ENCODE measurements around the gene HDAC9. TPM values are rescaled to one million over a fixed set of nuclear protein-coding genes. Genes with fewer than 3 reads are reported as not detected.

HDAC9 gene
- polyA plus RNA-seq, 3 donors, result 1.0 to 6.2 (median 3.8) TPM

DNA sequence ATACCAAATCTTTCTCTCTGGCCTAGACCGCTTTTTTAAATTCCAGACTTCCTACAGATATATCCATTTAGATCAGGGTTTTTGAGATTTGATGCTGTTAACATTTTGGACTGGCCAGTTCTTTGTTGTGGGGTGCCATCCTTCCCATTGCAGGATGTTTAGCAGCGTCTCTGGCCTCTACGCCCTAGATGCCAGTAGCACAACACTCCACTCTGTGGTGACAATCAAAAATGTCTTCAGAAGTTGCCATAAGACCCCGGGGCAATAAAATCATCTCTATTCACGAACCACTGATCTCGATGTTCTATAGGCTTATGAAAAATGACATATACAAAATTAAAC is 46.3 kb downstream of the HDAC9 start:
- H3K27ac ChIP-seq (ENCODE audit: low read depth, low read length), result no peak overlapping the region
- WGBS, 3 donors, result 88 to 92% (median 90%) methylated on average over 6 of the region's 6 CpGs

GRCh38 chr7:18546576-18546975 is 51.0 kb downstream of the HDAC9 start:
- H3K27ac ChIP-seq (ENCODE audit: low read depth, low read length), result no peak overlapping the region
- 57 to 96% (median 87%) methylated on average over 3 of the region's 3 CpGs for WGBS, 3 donors

DNA sequence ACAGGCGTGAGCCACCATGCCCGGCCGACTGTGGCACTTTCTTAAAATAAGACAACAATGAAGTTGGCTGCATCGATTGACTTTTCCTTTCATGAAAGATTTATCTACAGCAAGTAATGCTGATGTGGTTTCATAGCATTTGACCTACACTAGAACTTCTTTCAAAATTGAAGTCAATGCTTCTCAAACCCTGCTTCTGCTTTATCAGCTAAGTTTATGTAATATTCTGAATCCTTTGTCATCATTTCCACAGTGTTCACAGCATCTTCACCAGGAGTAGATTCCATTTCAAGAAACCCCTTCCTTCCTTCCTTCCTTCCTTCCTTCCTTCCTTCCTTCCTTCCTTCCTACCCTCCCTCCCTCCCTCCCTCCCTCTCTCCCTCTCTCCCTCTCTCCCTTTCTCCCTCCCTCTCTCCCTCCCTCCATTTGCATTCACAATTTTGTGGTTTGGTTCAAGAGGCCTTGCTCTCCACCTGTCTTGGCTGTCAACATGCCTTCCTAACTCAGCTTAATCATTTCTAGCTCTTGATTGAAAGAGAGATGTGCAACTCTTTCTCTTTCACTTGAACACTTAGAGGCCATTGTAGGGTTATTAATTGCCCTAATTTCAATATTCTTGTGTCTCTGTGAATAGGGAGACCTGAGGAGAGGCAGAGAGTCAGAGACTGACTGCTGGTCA is 52.1 kb downstream of the HDAC9 start:
- no peak overlapping the region for H3K27ac ChIP-seq (ENCODE audit: low read depth, low read length)
- WGBS, 3 donors, result 85 to 87% (median 86%) methylated on average over 4 of the region's 4 CpGs

GRCh38 chr7:18548534-18548933 is 53.0 kb downstream of the HDAC9 start:
- no peak overlapping the region for H3K27ac ChIP-seq (ENCODE audit: low read depth, low read length)
- WGBS, 3 donors, result 95 to 97% (median 96%) methylated on average over 1 of the region's 1 CpG

GRCh38 chr7:18550574-18550973 is 55.0 kb downstream of the HDAC9 start:
- H3K27ac ChIP-seq (ENCODE audit: low read depth, low read length), result no peak overlapping the region
- 85 to 100% (median 90%) methylated on average over 1 of the region's 1 CpG for WGBS, 3 donors

- no peak overlapping the region for H3K27ac ChIP-seq (ENCODE audit: low read depth, low read length)
- WGBS, 3 donors, result 28 to 37% (median 30%) methylated on average over 2 of the region's 2 CpGs
Observed at GRCh38 chr7:18552316-18552916, 56.9 kb downstream of the HDAC9 start.

DNA sequence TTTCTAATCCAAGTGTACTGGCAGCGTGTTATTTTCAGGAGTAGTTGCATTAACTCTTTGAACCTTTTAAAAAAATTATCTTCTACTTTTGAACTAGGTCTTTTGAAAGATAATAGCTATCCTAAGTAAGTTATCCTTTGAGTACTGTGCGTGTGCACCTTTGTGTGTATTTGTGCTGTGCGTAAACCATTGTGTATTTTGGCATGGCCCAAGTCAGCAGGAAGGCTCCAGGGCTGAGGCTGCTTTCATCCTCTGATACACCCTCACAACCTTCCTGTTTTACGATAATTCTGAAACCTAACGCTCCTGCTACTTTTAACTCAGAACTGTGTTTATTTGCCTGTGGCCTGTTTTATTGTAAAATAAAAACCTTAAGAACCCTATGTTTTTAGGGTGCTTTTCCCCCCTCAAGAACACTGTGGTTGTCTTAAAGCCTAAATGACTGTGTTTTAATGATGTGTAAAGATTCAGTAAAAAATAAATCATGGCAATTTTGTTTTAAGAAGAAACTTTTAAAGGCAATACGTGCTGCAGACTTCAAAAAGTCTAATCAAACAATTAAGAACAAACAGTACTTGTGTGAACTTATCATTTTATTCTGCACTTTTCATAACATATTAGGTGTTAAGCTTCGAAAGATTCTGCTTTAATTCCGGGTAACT is 57.5 kb downstream of the HDAC9 start:
- H3K27ac ChIP-seq (ENCODE audit: low read depth, low read length), result no peak overlapping the region
- 50 to 59% (median 55%) methylated on average over 8 of the region's 8 CpGs for WGBS, 3 donors

- 65 to 71% (median 70%) methylated on average over 3 of the region's 3 CpGs for WGBS, 3 donors
- no peak overlapping the region for H3K27ac ChIP-seq (ENCODE audit: low read depth, low read length)
Observed at GRCh38 chr7:18553605-18554003, 58.1 kb downstream of the HDAC9 start.

DNA sequence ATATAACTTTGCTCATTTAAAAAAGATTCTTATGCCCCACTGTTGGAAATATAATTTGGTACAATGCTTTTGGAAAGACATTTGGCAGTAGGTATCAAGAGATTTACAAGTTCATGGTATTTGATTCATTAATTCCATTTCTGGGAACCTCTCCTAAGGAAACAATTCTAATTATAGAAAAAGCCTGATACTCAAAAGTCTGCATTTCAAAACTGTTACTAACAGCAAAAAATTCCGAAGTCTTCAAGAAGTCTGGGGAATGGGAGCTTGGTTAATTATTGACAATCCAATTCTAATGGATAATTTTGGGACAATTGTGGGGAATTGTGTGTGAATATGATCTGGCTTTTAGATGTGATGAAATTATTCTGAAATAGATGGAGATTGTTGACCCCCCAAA is 59.6 kb downstream of the HDAC9 start:
- no peak overlapping the region for H3K27ac ChIP-seq (ENCODE audit: low read depth, low read length)
- 67 to 83% (median 74%) methylated on average over 1 of the region's 1 CpG for WGBS, 3 donors

- H3K27ac ChIP-seq (ENCODE audit: low read depth, low read length), result no peak overlapping the region
- 75 to 87% (median 84%) methylated on average over 1 of the region's 1 CpG for WGBS, 3 donors
Observed at GRCh38 chr7:18555968-18556367, 60.4 kb downstream of the HDAC9 start.

DNA sequence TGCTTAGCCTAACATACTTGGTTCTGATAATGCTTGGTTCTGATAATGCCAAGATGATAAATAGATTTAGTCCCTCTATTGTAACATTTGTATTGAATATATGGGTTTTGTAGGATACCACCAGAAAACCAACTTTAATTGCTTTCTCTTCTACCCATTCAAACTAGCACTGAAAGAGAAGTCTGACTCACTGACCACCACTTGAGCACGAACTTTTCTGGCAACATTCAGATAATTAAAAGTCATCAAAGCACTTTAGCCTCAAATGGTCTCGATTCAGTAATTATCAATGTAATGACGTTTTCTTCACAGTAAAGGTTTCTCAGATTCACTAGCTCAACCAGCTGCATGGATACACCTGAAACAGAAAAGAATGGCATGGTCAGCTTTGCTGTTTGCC is 63.0 kb downstream of the HDAC9 start:
- H3K27ac ChIP-seq (ENCODE audit: low read depth, low read length), result no peak overlapping the region
- 68 to 88% (median 85%) methylated on average over 3 of the region's 3 CpGs for WGBS, 3 donors

DNA sequence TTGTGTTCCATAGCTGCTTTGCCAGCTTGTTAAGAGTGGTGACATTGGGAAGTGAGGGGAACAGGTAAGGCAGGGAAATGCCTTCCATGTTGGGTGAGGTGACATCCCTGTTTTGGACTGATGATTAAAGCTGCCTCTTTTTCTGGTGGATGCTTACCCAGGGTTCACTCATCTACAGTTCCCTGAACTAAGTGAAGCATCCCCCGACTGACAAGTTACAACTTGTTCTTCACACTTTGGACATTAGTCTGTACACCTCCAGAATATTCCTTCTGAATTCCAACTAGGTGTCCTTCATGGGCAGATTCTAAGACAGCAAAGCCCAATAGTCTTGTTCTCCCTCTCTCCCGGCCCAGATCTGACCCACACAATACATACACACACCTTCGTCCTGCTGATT is 63.4 kb downstream of the HDAC9 start:
- no peak overlapping the region for H3K27ac ChIP-seq (ENCODE audit: low read depth, low read length)

DNA sequence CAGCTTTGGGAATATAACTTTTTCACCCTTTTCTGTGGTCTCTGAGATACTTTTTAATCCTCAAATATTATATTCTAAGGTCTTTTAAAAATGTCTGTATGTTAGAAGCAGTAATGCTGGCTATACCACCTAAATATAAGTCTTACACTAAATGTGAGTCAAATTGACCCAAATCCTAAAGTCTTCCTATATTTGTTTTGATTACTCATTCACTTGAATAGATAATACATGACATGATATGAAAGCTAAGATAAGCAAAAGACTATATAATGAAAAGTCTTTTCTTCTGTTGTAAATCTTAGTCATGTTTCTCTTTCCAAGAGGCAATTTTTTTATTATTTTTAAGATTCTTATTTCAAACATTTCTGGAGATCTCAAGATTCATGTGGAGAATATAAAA is 64.2 kb downstream of the HDAC9 start:
- H3K27ac ChIP-seq (ENCODE audit: low read depth, low read length), result no peak overlapping the region

More for the DNA sequence above, 63.4 kb downstream of the HDAC9 start:
- 84 to 94% (median 94%) methylated on average over 3 of the region's 3 CpGs for WGBS, 3 donors

- WGBS, 3 donors, result 96% methylated on average over 5 of the region's 5 CpGs
- no peak overlapping the region for H3K27ac ChIP-seq (ENCODE audit: low read depth, low read length)
Observed at GRCh38 chr7:18564779-18565178, 69.2 kb downstream of the HDAC9 start.

DNA sequence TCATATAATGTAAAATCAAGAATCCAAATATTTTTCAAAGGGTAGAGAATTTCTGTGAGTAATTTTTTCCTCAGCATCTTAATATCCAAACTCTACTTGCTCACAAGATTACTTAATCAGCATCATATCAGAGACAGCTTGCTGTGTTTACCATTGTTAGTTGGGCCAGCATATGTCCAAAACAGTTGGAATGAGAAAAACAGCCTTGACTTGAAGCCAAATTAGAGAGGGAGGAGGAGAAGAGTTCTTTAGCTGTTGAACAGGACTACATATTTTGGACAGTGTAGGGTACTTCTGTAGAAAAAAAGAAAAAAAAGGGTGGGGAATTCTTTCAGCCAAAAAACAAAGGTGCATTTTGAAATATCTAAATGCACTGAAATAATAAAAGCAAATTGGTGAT is 69.8 kb downstream of the HDAC9 start:
- H3K27ac ChIP-seq (ENCODE audit: low read depth, low read length), result no peak overlapping the region

GRCh38 chr7:18566205-18566604 is 70.7 kb downstream of the HDAC9 start:
- no peak overlapping the region for H3K27ac ChIP-seq (ENCODE audit: low read depth, low read length)
- WGBS, 3 donors, result 74 to 96% (median 84%) methylated on average over 1 of the region's 1 CpG

GRCh38 chr7:18566829-18567228 is 71.3 kb downstream of the HDAC9 start:
- H3K27ac ChIP-seq (ENCODE audit: low read depth, low read length), result no peak overlapping the region
- 84 to 87% (median 86%) methylated on average over 7 of the region's 7 CpGs for WGBS, 3 donors

DNA sequence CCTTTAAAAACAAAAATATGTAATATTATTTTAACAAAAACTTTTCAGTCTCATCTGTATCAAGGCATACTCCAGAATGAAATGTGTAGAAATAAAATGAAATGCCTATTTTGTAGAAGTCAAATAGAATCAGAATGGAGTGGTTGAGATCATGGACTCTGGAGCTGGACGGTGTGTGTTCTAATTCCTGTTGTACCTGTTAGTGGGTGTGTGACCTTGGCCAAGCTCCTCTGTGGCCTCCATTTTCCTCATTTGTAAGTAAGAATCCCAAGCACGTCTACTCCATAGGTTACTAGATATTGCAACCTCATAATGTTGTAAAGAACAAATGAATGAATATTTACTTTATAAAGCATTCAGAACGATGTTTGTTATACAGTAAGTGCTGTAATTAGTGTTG is 74.9 kb downstream of the HDAC9 start:
- 62 to 80% (median 78%) methylated on average over 3 of the region's 3 CpGs for WGBS, 3 donors
- H3K27ac ChIP-seq (ENCODE audit: low read depth, low read length), result no peak overlapping the region

- 54 to 65% (median 54%) methylated on average over 3 of the region's 3 CpGs for WGBS, 3 donors
- no peak overlapping the region for H3K27ac ChIP-seq (ENCODE audit: low read depth, low read length)
Observed at GRCh38 chr7:18570890-18571478, 75.4 kb downstream of the HDAC9 start.

- no peak overlapping the region for H3K27ac ChIP-seq (ENCODE audit: low read depth, low read length)
- 84 to 91% (median 91%) methylated on average over 4 of the region's 4 CpGs for WGBS, 3 donors
Observed at GRCh38 chr7:18572154-18572553, 76.6 kb downstream of the HDAC9 start.

Measured in adipose tissue (tissue), 3 donors.